Esophagus squamous epithelium (tissue), 4 donors: Measurements from ENCODE around the gene AP3B2.

Source experiments
- POLR2A ChIP-seq, 4 donors: fragments of 450-650 bp; IDR thresholded peaks; one replicate each; pipeline ENCODE4 v1.6.1; 2017; ENCODE audit warnings: antibody characterized with exemption in 4 of 4, mild to moderate bottlenecking in 4 of 4, moderate library complexity in 3 of 4
- TF ChIP-seq, protein P1 (sequence below), 6 experiments: fragments of 450-650 bp in 4 of 6; fragments of 200-600 bp in 2 of 6; sonication (generic) in 2 of 6; IDR thresholded peaks; one replicate each; pipeline ENCODE4 v1.5.1; 2016 to 2019; ENCODE audit warnings: antibody characterized with exemption in 6 of 6, mild to moderate bottlenecking in 4 of 6, moderate library complexity in 4 of 6

DNA sequence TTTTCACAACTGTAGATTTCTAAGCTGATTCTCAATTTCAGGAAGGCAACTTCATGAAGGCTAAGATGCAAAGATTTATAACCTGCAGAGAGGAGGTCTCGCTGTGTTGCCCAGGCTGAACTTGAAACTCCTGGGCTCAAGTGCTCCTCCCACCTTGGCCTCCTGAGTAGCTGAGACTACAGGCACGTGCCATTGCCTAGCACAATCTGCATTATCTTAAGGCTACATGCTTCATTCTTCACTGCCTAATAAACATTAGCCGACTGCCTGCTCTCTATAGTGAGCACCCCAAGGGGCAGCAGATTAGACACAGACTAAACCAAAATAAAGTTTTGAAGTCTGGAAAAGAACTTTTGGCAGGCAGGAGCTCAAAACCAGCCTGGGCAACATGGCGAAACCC lies 79.6 kb downstream of the AP3B2 start:
- TF ChIP-seq, protein P1, sequence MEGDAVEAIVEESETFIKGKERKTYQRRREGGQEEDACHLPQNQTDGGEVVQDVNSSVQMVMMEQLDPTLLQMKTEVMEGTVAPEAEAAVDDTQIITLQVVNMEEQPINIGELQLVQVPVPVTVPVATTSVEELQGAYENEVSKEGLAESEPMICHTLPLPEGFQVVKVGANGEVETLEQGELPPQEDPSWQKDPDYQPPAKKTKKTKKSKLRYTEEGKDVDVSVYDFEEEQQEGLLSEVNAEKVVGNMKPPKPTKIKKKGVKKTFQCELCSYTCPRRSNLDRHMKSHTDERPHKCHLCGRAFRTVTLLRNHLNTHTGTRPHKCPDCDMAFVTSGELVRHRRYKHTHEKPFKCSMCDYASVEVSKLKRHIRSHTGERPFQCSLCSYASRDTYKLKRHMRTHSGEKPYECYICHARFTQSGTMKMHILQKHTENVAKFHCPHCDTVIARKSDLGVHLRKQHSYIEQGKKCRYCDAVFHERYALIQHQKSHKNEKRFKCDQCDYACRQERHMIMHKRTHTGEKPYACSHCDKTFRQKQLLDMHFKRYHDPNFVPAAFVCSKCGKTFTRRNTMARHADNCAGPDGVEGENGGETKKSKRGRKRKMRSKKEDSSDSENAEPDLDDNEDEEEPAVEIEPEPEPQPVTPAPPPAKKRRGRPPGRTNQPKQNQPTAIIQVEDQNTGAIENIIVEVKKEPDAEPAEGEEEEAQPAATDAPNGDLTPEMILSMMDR (IDR thresholded peaks at IDR 0.05), result no peak
- TF ChIP-seq POLR2A (IDR thresholded peaks at IDR 0.05), result no peak
